DMS79 (cell line): ENCODE results near the gene NTRK1.
"Not testable (repeated sequence)": the region's sequence is repeated elsewhere in the genome, so short reads cannot be mapped to it uniquely, and the experiment has no call there.

Experiments
- DNase-seq: peaks from one replicate; lab custom pipeline; 2025; lab: John Stamatoyannopoulos, UW

The NTRK1 gene

DNA sequence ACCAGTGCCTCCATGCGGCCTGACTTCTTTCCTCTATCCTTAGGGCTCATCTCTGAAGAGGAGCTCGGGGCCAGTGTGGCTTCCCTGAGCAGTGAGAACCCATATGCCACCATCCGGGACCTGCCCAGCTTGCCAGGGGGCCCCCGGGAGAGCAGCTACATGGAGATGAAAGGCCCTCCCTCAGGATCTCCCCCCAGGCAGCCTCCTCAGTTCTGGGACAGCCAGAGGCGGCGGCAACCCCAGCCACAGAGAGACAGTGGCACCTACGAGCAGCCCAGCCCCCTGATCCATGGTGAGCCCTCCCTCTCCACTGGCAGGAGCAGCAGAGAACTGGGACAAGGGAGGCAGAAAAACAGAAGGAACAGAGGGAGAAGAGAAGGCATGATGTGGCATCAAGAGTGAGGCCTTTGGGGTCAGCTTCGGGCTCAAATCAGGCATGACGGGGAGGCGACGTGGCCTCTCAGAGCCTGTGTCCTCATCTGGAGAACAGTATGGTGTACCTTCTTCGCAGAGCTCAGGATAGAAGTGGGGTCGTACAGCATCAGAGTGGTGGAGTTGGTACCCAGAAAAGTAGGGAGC lies 53.2 kb downstream of the NTRK1 start:
- no peak for DNase-seq

- DNase-seq = no peak
These were observed 53.8 kb downstream of the NTRK1 start for GRCh38 chr1:156914440-156914856.

GRCh38 chr1:156920233-156921052 lies 59.8 kb downstream of the NTRK1 start, which contains the start of gene LRRC71:
Gene LRRC71, plus strand, starts transcription at chr1:156920632. Its CDS starts 172 bp downstream, at chr1:156920804.
- no peak for DNase-seq

- no peak for DNase-seq
These were observed 60.4 kb downstream of the NTRK1 start for GRCh38 chr1:156921053-156921529.

- DNase-seq = peak; percentile 70
These were observed 62.5 kb downstream of the NTRK1 start for GRCh38 chr1:156922986-156923669.

DNA sequence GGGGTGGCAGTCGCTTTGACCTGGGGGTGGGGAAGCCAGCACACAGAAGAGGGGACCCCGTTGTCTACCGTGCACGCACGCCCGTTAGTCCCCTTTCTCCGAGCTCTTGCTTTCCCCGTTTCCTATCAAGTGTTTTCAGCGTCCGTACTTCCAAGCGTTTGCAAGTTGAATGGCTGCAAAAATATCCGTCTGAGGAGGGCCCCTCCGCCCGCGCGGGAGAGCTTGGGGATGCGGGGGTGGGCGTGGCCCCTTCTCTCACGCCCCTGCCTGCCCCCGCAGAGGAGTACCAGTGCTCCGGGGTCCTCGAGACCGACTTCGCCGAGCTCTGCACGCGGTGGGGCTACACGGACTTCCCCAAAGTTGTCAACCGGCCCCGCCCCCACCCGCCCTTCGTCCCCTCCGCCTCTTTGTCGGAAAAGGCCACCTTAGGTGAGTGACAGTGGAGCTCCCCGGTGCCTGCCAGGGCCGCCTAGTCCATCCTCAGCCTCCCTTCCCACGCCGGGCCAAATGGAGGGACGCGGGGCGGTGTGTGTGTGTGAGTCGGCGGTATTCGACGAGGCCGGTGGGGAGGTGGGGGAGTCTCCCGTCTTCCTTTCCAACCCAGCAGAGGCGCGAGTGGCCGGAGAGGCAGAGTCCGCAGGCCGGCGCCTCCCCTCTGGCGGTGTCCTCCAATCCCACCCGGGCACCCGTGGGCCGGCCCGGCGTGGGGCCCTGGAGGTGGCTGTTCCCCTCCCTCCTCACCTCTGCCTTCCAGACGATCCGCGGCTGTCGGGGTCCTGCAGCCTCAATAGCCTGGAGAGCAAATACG lies 63.2 kb downstream of the NTRK1 start:
- DNase-seq = no peak

GRCh38 chr1:156924478-156925153 lies 64.0 kb downstream of the NTRK1 start:
- DNase-seq = no peak

DNA sequence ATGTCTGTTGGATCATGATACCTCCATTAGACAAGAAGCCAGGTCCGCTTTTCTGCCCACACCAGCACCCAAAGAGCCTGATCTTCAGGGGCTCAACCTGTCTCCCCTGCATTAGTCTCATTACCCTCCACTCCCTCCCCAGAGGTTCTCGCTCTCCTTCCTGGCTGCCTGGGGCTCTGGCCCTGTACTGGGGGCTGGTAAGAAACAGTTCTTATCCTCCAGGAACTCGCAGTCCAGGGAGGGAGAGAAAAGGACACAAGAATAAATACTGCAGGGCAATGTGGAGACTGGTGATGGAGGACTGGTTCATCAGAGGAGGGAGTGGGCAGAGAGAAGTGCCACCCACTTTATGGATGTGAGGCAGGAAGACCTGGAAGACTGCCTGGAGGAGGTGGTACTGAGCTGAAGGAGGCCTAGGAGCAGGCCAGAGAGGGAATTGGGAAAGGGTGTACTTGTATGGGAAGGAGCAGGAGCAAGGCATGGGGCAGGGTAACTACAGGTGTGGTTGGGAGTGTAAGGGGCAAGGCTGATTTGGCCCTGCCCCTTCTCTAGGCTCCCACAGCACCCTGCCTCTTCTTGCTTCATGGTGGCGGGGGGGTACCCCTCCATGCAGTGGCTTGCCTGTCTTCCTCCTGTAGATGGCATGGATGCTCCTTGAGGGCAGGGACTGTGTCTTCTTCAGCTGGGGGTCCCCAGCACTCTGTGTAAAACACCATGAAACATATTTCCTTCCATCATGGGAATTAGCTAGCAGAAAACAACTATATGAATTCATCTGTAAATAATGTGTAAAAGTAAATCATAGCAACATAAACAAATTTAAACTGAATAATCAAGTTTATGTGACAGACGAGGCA lies 64.7 kb downstream of the NTRK1 start:
- DNase-seq = no peak

DNA sequence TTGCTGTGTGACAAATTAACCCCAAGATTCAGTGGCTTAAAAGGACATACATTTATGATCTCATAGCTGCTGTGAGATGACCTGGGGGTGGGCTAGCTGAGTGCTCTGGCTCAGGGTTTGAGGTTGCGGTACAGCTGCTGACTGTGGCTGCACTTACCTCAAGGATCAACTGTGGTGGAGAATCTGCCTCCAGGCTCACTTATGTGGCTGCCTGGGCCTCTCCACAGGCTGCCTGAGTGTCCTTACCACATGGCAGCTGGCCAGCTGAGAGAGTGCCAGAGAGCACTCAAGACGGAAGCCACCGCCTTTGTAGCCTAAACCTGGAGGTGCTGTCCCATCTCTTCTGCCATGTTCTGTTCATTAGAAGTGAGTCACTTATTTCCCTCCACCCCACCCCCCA lies 65.5 kb downstream of the NTRK1 start:
- peak; percentile 97 for DNase-seq

- DNase-seq = not testable (repeated sequence)
These were observed 66.0 kb downstream of the NTRK1 start for GRCh38 chr1:156926695-156927094.

GRCh38 chr1:156927215-156928042 lies 66.8 kb downstream of the NTRK1 start:
- peak; percentile 86 for DNase-seq

DNA sequence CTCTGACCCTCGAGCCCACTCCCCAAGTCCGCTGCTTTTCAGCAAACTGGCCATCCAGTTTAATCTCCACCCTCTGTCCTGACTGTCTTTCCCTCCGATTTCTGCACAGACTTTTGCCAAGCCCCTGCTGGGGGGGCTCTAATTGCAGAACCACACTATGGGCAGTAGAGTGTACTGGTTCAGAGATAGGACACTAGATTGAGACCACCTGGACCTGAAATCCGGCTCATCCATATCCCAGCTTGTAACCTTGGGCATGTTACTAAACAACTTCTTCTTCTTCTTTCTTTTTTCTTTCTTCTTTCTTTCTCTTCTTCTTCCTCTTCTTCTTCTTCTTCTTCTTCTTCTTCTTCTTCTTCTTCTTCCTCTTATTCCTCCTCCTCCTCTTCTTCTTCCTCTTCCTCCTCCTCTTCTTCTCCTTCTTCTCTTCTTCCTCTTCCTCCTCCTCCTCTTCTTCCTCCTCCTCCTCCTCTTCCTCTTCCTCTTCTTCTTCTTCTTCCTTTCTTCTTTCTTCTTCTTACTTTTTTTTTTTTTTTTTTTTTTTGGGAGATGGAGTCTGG lies 67.5 kb downstream of the NTRK1 start:
- DNase-seq = no peak

DNA sequence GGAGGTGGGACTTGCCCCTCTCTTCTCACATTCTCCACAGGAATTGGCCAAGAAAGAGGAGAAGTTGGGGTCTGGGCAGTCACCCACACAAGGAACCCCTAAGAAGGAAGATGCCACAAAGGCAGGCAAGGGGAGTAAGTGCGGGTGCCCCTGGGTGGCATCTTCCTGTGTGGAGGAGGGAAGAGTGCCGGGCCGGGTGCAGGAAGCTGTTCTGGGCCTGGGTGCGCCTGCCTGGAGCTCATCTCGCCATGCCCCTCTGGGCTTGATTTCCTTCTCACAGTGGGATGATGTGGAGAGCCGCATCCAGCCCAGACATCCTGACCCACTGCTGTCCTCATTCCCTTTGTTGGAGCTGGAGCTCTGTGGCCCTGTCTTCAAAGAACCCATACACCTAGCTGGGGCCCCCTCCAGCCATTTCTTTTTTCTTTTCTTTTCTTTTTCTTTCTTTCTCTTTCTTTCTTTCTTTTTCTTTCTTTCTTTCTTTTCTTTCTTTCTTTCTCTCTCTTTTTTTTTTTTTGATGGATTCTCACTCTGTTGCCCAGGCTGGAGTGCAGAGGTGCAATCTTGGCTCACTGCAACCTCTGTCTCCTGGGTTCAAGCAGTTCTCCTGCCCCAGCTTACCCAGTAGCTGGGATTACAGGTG lies 69.1 kb downstream of the NTRK1 start:
- DNase-seq = no peak

GRCh38 chr1:156930483-156930882 lies 69.8 kb downstream of the NTRK1 start:
- no peak for DNase-seq
